Measurements from ENCODE around the gene ANKRD11.

DNA sequence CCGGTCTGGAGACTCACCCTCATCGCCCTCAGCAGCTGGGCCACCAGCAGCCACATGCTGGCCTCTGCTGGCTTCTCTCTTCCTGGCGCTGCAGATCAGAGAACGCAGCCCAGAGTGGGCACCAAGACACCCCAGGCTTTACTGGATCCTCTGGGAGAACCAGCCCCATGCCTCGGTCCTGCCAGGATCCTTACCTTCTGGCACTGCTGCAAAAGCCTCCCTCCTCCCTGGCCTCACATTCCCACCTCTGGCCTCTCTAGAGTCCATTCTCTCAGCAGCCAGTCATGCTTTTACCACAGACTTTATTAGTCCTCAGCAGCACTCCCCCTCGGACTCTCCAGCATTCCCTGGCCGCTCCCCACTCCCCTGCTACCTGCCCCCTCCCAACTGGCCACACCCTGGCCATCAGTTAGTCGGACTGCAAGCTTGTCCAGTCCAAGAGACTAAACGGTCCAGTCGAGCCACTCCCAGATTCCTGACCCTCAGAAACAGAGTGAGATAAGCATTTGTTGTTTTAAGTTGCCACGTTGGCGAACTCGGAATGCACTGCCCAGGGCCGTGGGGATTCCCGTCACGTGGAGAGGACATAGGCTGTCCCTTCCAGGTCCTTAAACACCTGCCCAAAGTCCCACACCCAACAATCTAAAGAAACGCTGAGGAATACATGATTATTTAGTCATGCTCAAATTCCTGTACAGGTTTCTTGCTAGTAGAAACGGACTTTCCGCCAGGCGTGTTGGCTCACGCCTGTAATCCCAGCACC lies 11.9 kb upstream of the ANKRD11 start:
- TF ChIP-seq POLR2A (IDR thresholded peaks at IDR 0.05; ENCODE audit: low read depth, low read length) = no peak
- no peak for TF ChIP-seq SPI1 (IDR thresholded peaks at IDR 0.05; ENCODE audit: low read depth, low read length)
